ENCODE data around the gene NUDC. TPM values are rescaled to one million over a fixed set of nuclear protein-coding genes. Genes with fewer than 3 reads are reported as not detected.

NUDC gene
- total and polyA plus RNA-seq, 10 of the 15 experiments (the other 5 are each of a cell fraction or from before 2014, with no cell fraction given): 5.5 to 227 (median 67.4) TPM

DNA sequence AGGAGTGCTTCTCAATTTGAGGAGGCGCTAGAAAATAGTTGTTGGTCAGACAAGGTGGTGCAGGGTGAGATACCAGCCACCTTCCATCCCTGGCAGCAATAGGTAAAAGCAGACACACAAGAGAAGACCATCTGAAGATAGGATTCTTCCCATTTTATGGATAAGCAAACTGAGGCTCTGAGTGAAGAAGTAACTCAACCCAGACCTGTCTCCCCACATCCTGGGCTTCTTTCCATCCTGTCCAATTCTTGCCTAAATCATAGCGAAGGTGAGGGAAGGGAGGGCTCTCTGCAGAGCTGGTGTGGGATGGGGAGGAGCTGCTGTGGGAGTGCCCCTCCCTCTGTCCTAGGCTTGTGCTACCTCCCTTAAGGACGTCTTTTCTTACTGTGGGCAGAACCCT, 50.0 kb downstream of the NUDC start:
- 0% methylated on average over 3 of the region's 3 CpGs for WGBS (ENCODE audit: insufficient coverage, insufficient replicate concordance, low lambda C conversion rate, missing lambda C conversion rate)
- TF ChIP-seq HDAC6 (IDR thresholded peaks at IDR 0.05; ENCODE audit: unreplicated experiment) (no peak), EED (IDR thresholded peaks at IDR 0.05; ENCODE audit: low read depth) (no peak), BMI1 (IDR thresholded peaks at IDR 0.05; ENCODE audit: borderline replicate concordance) (no peak), TBL1XR1 (IDR thresholded peaks at IDR 0.05; ENCODE audit: low read depth, low read length) (no peak), POLR2A (IDR thresholded peaks at IDR 0.05; ENCODE audit: low read depth, low read length) (no peak), CBFB (IDR thresholded peaks at IDR 0.05; ENCODE audit: low read depth) (no peak), ASH2L (IDR thresholded peaks at IDR 0.05; ENCODE audit: borderline replicate concordance, low read depth) (no peak), PML (IDR thresholded peaks at IDR 0.05; ENCODE audit: low read length) (no peak), YBX1 (IDR thresholded peaks at IDR 0.05) (no peak), GATAD2B (conservative IDR thresholded peaks at IDR 0.05; ENCODE audit: low read depth) (no peak), MXI1 (IDR thresholded peaks at IDR 0.05; ENCODE audit: low read depth, low read length) (no peak), MYB (IDR thresholded peaks at IDR 0.05; ENCODE audit: borderline replicate concordance, low read depth, low read length) (no peak), MAX (IDR thresholded peaks at IDR 0.05; ENCODE audit: low read depth, low read length) (no peak)
- TF ChIP-seq, protein P1, sequence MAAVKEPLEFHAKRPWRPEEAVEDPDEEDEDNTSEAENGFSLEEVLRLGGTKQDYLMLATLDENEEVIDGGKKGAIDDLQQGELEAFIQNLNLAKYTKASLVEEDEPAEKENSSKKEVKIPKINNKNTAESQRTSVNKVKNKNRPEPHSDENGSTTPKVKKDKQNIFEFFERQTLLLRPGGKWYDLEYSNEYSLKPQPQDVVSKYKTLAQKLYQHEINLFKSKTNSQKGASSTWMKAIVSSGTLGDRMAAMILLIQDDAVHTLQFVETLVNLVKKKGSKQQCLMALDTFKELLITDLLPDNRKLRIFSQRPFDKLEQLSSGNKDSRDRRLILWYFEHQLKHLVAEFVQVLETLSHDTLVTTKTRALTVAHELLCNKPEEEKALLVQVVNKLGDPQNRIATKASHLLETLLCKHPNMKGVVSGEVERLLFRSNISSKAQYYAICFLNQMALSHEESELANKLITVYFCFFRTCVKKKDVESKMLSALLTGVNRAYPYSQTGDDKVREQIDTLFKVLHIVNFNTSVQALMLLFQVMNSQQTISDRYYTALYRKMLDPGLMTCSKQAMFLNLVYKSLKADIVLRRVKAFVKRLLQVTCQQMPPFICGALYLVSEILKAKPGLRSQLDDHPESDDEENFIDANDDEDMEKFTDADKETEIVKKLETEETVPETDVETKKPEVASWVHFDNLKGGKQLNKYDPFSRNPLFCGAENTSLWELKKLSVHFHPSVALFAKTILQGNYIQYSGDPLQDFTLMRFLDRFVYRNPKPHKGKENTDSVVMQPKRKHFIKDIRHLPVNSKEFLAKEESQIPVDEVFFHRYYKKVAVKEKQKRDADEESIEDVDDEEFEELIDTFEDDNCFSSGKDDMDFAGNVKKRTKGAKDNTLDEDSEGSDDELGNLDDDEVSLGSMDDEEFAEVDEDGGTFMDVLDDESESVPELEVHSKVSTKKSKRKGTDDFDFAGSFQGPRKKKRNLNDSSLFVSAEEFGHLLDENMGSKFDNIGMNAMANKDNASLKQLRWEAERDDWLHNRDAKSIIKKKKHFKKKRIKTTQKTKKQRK (IDR thresholded peaks at IDR 0.05; ENCODE audit: low read depth, low read length): no peak
- TF ChIP-seq, protein P2, sequence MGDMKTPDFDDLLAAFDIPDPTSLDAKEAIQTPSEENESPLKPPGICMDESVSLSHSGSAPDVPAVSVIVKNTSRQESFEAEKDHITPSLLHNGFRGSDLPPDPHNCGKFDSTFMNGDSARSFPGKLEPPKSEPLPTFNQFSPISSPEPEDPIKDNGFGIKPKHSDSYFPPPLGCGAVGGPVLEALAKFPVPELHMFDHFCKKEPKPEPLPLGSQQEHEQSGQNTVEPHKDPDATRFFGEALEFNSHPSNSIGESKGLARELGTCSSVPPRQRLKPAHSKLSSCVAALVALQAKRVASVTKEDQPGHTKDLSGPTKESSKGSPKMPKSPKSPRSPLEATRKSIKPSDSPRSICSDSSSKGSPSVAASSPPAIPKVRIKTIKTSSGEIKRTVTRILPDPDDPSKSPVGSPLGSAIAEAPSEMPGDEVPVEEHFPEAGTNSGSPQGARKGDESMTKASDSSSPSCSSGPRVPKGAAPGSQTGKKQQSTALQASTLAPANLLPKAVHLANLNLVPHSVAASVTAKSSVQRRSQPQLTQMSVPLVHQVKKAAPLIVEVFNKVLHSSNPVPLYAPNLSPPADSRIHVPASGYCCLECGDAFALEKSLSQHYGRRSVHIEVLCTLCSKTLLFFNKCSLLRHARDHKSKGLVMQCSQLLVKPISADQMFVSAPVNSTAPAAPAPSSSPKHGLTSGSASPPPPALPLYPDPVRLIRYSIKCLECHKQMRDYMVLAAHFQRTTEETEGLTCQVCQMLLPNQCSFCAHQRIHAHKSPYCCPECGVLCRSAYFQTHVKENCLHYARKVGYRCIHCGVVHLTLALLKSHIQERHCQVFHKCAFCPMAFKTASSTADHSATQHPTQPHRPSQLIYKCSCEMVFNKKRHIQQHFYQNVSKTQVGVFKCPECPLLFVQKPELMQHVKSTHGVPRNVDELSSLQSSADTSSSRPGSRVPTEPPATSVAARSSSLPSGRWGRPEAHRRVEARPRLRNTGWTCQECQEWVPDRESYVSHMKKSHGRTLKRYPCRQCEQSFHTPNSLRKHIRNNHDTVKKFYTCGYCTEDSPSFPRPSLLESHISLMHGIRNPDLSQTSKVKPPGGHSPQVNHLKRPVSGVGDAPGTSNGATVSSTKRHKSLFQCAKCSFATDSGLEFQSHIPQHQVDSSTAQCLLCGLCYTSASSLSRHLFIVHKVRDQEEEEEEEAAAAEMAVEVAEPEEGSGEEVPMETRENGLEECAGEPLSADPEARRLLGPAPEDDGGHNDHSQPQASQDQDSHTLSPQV (IDR thresholded peaks at IDR 0.05): no peak

More for the DNA sequence above, 50.0 kb downstream of the NUDC start:
- POLR2A ChIA-PET: no interaction called here
- H4K20me1 ChIP-seq (ENCODE audit: control insufficient read depth, insufficient read depth): no peaks in the 10 kb centered on the region
- FAIRE-seq (no peak), DNase-seq (ENCODE audit: low read depth, low spot score) (no peak), ATAC-seq (no peak)
- intact Hi-C loops (cut with micrococcal nuclease; ENCODE audit: unreplicated experiment) (no loop called here), in situ Hi-C loops (cut with MboI) (no loop called here)
- no peak overlapping the region for H3K4me3 ChIP-seq
- H3K27ac ChIP-seq (ENCODE audit: control insufficient read depth, insufficient read depth): no peak overlapping the region
- CTCF ChIA-PET: no interaction called here
- no peaks in the 10 kb centered on the region for H3K4me1 ChIP-seq (ENCODE audit: control insufficient read depth, insufficient read depth, low read length)
- no peaks in the 10 kb centered on the region; a peak in 2 of 4 replicates for H3K27me3 ChIP-seq (replicated peaks in 1 of 2; ENCODE audit: control insufficient read depth in 2 of 2, insufficient read depth in 2 of 2, low read length in 1 of 2)
- RAD21 ChIA-PET (ENCODE audit: unreplicated experiment): no interaction called here
- H3K4me2 ChIP-seq (ENCODE audit: control insufficient read depth, insufficient read depth): no peak overlapping the region
- SMC1A ChIA-PET (ENCODE audit: uncharacterized antibody, unreplicated experiment): no interaction called here
- no peak overlapping the region for H3K9ac ChIP-seq (ENCODE audit: control insufficient read depth, insufficient read depth, low read length)
- no peak overlapping the region for H2AFZ ChIP-seq (ENCODE audit: control insufficient read depth, low read depth, low read length)
- no peaks in the 10 kb centered on the region for H3K36me3 ChIP-seq (ENCODE audit: control insufficient read depth in 2 of 2, insufficient read depth in 2 of 2, low read length in 1 of 2)
- H3K9me3 ChIP-seq (replicated peaks; ENCODE audit: control insufficient read depth, insufficient read depth, low read length): no peaks in the 10 kb centered on the region
- BruUV-seq (replicated peaks): no TSS peak
- no peaks in the 10 kb centered on the region for H3K79me2 ChIP-seq (ENCODE audit: control insufficient read depth, insufficient read depth, low read length)

Measured in GM12878 (cell line).